Measurements from ENCODE around the gene BIVM.

Gene BIVM

DNA sequence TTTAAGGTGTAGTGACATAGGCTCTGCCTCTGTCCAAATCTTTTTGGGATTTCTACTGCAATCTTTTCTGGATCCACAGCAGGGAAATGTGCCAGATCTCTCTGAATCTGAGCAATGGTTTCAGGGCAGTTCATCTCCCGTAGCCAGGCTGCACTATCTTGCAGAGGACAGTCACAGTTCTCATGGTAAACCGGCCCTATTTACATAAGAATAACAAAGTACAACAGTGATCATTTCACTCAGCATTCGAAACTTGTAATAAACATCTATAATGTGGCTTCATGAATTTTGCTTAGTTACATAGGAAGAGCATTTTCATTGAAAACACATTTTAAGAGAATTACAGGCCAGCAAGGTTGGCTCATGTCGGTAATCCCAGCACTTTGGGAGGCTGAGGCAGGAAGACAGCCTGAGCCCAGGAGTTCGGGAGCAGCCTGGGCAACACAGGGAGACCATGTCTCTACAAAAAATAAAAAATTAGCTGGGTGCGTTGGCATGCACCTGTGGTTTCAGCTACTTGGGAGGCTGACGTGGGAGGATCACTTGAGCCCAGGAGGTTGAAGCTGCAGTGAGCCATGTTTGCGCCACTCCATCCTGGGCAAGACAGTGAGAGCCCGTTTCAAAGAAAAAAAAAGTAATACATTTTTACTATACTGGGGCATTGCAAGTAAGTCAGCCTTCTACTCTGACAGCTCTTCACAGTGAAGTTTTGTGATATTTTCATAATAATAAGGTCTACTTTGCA lies 5.1 kb upstream of the BIVM start:
- no peak for DNase-seq
- TF ChIP-seq, protein P1, sequence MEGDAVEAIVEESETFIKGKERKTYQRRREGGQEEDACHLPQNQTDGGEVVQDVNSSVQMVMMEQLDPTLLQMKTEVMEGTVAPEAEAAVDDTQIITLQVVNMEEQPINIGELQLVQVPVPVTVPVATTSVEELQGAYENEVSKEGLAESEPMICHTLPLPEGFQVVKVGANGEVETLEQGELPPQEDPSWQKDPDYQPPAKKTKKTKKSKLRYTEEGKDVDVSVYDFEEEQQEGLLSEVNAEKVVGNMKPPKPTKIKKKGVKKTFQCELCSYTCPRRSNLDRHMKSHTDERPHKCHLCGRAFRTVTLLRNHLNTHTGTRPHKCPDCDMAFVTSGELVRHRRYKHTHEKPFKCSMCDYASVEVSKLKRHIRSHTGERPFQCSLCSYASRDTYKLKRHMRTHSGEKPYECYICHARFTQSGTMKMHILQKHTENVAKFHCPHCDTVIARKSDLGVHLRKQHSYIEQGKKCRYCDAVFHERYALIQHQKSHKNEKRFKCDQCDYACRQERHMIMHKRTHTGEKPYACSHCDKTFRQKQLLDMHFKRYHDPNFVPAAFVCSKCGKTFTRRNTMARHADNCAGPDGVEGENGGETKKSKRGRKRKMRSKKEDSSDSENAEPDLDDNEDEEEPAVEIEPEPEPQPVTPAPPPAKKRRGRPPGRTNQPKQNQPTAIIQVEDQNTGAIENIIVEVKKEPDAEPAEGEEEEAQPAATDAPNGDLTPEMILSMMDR (IDR thresholded peaks at IDR 0.05; ENCODE audit: low read depth, low read length, missing control alignments): no peak
- Histone ChIP-seq H3K4me3 (ENCODE audit: low read depth, low read length) (no peak overlapping the region), H3K27ac (no peak overlapping the region), H3K27me3 (replicated peaks) (no peaks in the 10 kb centered on the region), H3K36me3 (replicated peaks) (peaks cover 13% of the 10 kb centered on the region)
- in situ Hi-C loops (cut with HindIII; ENCODE audit: low pct_ligation_motif_present, low sequenced_read_pairs): no loop called here

DNA sequence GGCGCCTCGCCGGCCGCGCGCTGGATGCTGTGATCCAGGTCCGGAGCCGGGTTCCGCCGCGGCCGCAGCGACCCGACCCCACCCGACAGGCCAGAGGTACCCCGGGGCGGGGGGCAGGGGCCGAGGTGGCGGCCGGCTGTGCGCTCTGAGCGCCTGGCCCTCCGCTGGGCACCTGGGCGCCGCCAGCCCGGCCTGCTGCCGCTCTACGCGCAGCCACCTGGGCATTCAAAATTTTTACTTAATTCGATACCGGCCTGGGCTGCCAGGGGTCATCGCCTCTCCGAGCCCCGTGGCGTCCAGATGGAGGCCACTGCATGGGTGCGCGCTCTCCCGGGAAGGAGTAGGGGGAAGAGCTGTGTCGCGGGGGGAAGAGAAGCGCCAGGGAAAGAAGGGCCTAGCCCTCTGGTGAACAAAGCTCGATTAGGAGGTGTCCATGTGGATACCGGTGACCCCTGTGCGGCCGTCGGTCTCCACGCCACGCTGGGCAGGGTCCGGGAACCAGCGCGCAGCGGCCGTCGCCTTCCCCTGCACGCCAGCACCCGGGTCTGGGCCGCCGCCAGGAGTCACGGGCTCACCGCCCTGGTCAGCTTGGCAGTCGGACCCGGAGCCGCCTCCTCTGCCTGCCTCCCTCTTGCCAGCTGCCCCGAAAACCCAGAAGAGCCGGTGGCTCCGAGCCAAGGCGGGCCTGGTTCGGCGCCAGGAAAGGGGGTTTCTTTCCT lies 666 bp downstream of the BIVM start:
- TF ChIP-seq, protein P1 (IDR thresholded peaks at IDR 0.05; ENCODE audit: low read depth, low read length, missing control alignments): no peak
- peak overlapping the region; percentile 53 for H3K27ac ChIP-seq
- H3K36me3 ChIP-seq (replicated peaks): no peaks in the 10 kb centered on the region
- no peaks in the 10 kb centered on the region for H3K27me3 ChIP-seq (replicated peaks)
- H3K4me3 ChIP-seq (ENCODE audit: low read depth, low read length): peak overlapping the region; percentile 91
- peak; percentile 14 for DNase-seq
- in situ Hi-C loops (cut with HindIII; ENCODE audit: low pct_ligation_motif_present, low sequenced_read_pairs): no loop called here

DNA sequence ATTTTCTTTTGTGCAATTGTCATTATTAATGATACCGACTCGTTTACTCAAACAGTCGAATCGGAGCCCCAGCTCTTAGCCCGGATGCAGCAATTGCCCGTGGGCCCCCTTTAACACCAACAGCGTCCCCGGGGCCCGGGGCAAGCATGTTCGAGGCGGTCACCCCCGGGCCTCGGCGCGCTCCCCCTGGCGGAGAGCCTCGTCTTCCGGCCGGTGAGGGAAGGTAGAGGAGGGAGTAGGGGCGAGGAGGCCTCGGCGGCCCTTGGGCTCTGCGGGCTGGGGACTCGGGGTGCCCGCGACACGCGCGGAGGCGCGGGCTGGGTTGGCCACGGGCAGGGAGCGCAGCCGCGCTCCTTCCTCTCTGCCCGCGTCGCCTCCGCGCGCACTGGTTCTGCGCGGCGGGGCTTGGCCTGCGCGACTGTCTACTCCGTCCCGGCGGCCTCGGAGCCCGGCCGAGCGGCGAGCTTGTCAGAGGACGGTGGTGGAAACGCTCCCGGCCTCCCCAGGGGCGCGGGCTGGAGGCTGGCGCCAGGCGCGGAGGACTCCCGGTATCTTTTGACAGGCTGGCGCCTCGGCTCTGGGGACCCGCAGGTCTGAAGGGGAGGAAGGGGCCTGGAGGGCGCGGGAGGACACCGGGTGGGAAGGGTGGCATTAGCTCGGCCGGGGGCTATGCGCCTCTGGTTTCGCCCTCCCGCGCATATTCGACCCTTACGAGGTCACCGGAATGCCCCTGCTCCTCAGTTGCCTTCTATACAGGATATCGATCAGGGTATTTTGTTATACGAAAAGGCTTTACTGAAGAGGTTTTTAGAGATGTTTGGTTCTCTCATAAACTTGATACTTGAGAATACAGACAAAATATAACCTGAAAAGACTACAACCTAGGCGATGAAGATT lies 1.5 kb downstream of the BIVM start:
- DNase-seq: peak; percentile 57
- H3K36me3 ChIP-seq (replicated peaks): no peaks in the 10 kb centered on the region
- H3K27ac ChIP-seq: peak overlapping the region; percentile 53
- no peaks in the 10 kb centered on the region for H3K27me3 ChIP-seq (replicated peaks)
- TF ChIP-seq, protein P1 (IDR thresholded peaks at IDR 0.05; ENCODE audit: low read depth, low read length, missing control alignments): peak; percentile 85
- in situ Hi-C loops (cut with HindIII; ENCODE audit: low pct_ligation_motif_present, low sequenced_read_pairs): no loop called here
- peak overlapping the region; percentile 91 for H3K4me3 ChIP-seq (ENCODE audit: low read depth, low read length)

DNA sequence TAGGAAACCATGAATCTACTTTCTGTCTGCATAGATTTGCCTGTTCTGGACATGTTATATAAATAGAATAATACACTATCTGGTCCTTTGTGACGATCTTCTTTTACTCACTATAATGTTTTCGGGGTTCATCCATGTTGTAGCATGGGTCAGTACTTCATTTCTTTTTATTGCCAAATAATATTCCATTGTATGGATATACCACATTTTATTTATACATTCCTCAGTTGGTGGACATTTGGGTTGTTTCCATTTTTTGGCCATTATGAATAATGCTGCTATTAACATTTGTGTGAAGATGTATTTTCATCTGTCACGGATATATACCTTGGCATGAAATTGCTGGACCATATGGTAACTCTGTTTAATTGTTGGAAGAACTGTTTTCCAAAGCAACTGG lies 6.8 kb downstream of the BIVM start:
- H3K36me3 ChIP-seq (replicated peaks): peaks cover 3% of the 10 kb centered on the region
- no peak for DNase-seq
- in situ Hi-C loops (cut with HindIII; ENCODE audit: low pct_ligation_motif_present, low sequenced_read_pairs): no loop called here
- no peaks in the 10 kb centered on the region for H3K27me3 ChIP-seq (replicated peaks)
- no peak overlapping the region for H3K27ac ChIP-seq
- TF ChIP-seq, protein P1 (IDR thresholded peaks at IDR 0.05; ENCODE audit: low read depth, low read length, missing control alignments): no peak
- H3K4me3 ChIP-seq (ENCODE audit: low read depth, low read length): no peak overlapping the region

DNA sequence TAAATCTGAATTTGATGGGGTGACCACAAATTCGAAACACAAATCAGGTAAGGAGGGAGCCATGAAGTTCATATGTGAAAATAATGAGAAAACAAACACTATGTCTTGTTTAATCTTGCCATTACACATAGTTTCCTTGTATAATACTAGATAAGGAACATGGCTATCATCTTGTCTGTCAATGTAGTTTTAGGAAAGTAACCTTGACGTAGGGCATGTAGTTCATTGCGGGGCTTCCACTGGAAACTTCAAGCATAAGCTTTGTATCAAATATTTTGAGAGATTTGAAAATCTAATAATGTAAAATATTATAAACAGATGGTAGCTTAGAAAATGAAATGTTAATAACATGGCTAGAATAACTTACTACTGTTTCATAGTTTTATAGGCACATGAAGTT lies 8.8 kb downstream of the BIVM start:
- Histone ChIP-seq H3K27me3 (replicated peaks) (no peaks in the 10 kb centered on the region), H3K4me3 (ENCODE audit: low read depth, low read length) (no peak overlapping the region), H3K36me3 (replicated peaks) (peaks cover 3% of the 10 kb centered on the region), H3K27ac (no peak overlapping the region)
- in situ Hi-C loops (cut with HindIII; ENCODE audit: low pct_ligation_motif_present, low sequenced_read_pairs): no loop called here
- no peak for DNase-seq
- TF ChIP-seq, protein P1 (IDR thresholded peaks at IDR 0.05; ENCODE audit: low read depth, low read length, missing control alignments): no peak
